AG09319 (cell line): Measurements from ENCODE around the gene CPA5.

Source experiments
- DNase-seq: peaks from one replicate; pipeline ENCODE4 v3.0.0-alpha.2; 2010; ENCODE audit warnings: low read depth; ENCODE audit errors: extremely low read depth
- CTCF ChIP-seq: IDR thresholded peaks from 2 replicates; pipeline ENCODE4 v1.5.1; 2011; ENCODE audit warnings: low read depth, mild to moderate bottlenecking, inconsistent platforms, low read length, moderate library complexity

CPA5 gene

GRCh38 chr7:130393841-130394411, 49.3 kb downstream of the CPA5 start:
- no peak for TF ChIP-seq CTCF
- DNase-seq, result no peak

GRCh38 chr7:130394421-130395195, 50.0 kb downstream of the CPA5 start:
- DNase-seq, result no peak
- TF ChIP-seq CTCF, result no peak

GRCh38 chr7:130395421-130395820, 50.8 kb downstream of the CPA5 start:
- no peak for TF ChIP-seq CTCF
- DNase-seq, result no peak

GRCh38 chr7:130396109-130396508, 51.5 kb downstream of the CPA5 start:
- no peak for DNase-seq

GRCh38 chr7:130397051-130397757, 52.6 kb downstream of the CPA5 start:
- DNase-seq, result no peak
- no peak for TF ChIP-seq CTCF

More at GRCh38 chr7:130396109-130396508, 51.5 kb downstream of the CPA5 start:
- no peak for TF ChIP-seq CTCF

GRCh38 chr7:130397758-130398073, 53.1 kb downstream of the CPA5 start:
- no peak for TF ChIP-seq CTCF
- DNase-seq, result no peak

- no peak for TF ChIP-seq CTCF
- DNase-seq, result no peak
Observed at GRCh38 chr7:130398526-130399090, 54.0 kb downstream of the CPA5 start.
